Left hindlimb (tissue), 1 donor: ENCODE data around the gene TRIM47.

ENCODE experiments used
- DNase-seq: peaks from one replicate; pipeline ENCODE4 v3.0.0-alpha.2; 2018

TRIM47 gene

GRCh38 chr17:75828076-75828400 lies 50.3 kb downstream of the TRIM47 start:
- DNase-seq: no peak

GRCh38 chr17:75827308-75828075 lies 50.9 kb downstream of the TRIM47 start:
- peak; percentile 84 for DNase-seq

GRCh38 chr17:75826561-75827307 lies 51.6 kb downstream of the TRIM47 start:
- DNase-seq: no peak

GRCh38 chr17:75825748-75826370 lies 52.5 kb downstream of the TRIM47 start:
- peak; percentile 13 for DNase-seq

GRCh38 chr17:75825149-75825552 lies 53.2 kb downstream of the TRIM47 start:
- DNase-seq: peak; percentile 66

- no peak for DNase-seq
These were observed 53.7 kb downstream of the TRIM47 start for GRCh38 chr17:75824666-75825065.
